Measurements from ENCODE around the gene JSRP1. TPM values are rescaled to one million over a fixed set of nuclear protein-coding genes. Genes with fewer than 3 reads are reported as not detected.
A peak's percentile ranks its signal among the peaks of the same experiment; 100 is the strongest.

The JSRP1 gene
- polyA plus RNA-seq, 2 of the 4 experiments (the other 2 are of a cell fraction): 0.41 TPM; not detected in 1

GRCh38 chr19:2254064-2254872, 1.9 kb downstream of the JSRP1 start:
- no peak overlapping the region for H3K27ac ChIP-seq
- POLR2A ChIA-PET: no interaction called here
- CTCF ChIA-PET: interaction anchor here (0.7 to 1.5 kb wide), 3 partner anchors 15 to 99 kb away, joined by 3 to 5 read pairs (median 4); partner anchors contain the start of gene PLEKHJ1
- FAIRE-seq (no peak), ATAC-seq (peak in 1 of 2 experiments; percentile 3; a peak in 2 of 6 replicates), DNase-seq (ENCODE audit: low read depth in 1 of 2, low spot score in 1 of 2) (no peak)
- 85% methylated on average over 13 of the region's 20 CpGs for WGBS (ENCODE audit: missing lambda C conversion rate)
- no peak overlapping the region for H3K4me2 ChIP-seq
- TF ChIP-seq POLR2A (IDR thresholded peaks at IDR 0.05; ENCODE audit: low read length) (no peak), RFX5 (IDR thresholded peaks at IDR 0.05) (no peak), EP300 (IDR thresholded peaks at IDR 0.05) (no peak), SMC3 (IDR thresholded peaks at IDR 0.05) (no peak), NR3C1 (IDR thresholded peaks at IDR 0.05) (no peak), POLR2AphosphoS2 (conservative IDR thresholded peaks at IDR 0.05; ENCODE audit: low read length) (no peak), HOXA7 (CRISPR knock-in tag; IDR thresholded peaks at IDR 0.05) (no peak), HOXB5 (CRISPR knock-in tag; IDR thresholded peaks at IDR 0.05) (no peak), TFCP2L1 (CRISPR knock-in tag; IDR thresholded peaks at IDR 0.05) (no peak), NFE2L2 (conservative IDR thresholded peaks at IDR 0.05; ENCODE audit: low read length) (no peak), CHD2 (IDR thresholded peaks at IDR 0.05; ENCODE audit: low read length, partially characterized antibody) (no peak), CHD4 (IDR thresholded peaks at IDR 0.05; ENCODE audit: borderline replicate concordance) (no peak), ZNF302 (CRISPR knock-in tag; IDR thresholded peaks at IDR 0.05) (no peak), KDM5A (IDR thresholded peaks at IDR 0.05) (no peak), PBX3 (IDR thresholded peaks at IDR 0.05) (no peak)
- TF ChIP-seq, protein P1, sequence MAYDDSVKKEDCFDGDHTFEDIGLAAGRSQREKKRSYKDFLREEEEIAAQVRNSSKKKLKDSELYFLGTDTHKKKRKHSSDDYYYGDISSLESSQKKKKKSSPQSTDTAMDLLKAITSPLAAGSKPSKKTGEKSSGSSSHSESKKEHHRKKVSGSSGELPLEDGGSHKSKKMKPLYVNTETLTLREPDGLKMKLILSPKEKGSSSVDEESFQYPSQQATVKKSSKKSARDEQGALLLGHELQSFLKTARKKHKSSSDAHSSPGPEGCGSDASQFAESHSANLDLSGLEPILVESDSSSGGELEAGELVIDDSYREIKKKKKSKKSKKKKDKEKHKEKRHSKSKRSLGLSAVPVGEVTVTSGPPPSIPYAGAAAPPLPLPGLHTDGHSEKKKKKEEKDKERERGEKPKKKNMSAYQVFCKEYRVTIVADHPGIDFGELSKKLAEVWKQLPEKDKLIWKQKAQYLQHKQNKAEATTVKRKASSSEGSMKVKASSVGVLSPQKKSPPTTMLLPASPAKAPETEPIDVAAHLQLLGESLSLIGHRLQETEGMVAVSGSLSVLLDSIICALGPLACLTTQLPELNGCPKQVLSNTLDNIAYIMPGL (CRISPR knock-in tag; IDR thresholded peaks at IDR 0.05; ENCODE audit: borderline replicate concordance): no peak
- TF ChIP-seq, protein P2, sequence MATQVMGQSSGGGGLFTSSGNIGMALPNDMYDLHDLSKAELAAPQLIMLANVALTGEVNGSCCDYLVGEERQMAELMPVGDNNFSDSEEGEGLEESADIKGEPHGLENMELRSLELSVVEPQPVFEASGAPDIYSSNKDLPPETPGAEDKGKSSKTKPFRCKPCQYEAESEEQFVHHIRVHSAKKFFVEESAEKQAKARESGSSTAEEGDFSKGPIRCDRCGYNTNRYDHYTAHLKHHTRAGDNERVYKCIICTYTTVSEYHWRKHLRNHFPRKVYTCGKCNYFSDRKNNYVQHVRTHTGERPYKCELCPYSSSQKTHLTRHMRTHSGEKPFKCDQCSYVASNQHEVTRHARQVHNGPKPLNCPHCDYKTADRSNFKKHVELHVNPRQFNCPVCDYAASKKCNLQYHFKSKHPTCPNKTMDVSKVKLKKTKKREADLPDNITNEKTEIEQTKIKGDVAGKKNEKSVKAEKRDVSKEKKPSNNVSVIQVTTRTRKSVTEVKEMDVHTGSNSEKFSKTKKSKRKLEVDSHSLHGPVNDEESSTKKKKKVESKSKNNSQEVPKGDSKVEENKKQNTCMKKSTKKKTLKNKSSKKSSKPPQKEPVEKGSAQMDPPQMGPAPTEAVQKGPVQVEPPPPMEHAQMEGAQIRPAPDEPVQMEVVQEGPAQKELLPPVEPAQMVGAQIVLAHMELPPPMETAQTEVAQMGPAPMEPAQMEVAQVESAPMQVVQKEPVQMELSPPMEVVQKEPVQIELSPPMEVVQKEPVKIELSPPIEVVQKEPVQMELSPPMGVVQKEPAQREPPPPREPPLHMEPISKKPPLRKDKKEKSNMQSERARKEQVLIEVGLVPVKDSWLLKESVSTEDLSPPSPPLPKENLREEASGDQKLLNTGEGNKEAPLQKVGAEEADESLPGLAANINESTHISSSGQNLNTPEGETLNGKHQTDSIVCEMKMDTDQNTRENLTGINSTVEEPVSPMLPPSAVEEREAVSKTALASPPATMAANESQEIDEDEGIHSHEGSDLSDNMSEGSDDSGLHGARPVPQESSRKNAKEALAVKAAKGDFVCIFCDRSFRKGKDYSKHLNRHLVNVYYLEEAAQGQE (IDR thresholded peaks at IDR 0.05): no peak
- TF ChIP-seq, protein P3, sequence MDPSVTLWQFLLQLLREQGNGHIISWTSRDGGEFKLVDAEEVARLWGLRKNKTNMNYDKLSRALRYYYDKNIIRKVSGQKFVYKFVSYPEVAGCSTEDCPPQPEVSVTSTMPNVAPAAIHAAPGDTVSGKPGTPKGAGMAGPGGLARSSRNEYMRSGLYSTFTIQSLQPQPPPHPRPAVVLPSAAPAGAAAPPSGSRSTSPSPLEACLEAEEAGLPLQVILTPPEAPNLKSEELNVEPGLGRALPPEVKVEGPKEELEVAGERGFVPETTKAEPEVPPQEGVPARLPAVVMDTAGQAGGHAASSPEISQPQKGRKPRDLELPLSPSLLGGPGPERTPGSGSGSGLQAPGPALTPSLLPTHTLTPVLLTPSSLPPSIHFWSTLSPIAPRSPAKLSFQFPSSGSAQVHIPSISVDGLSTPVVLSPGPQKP (IDR thresholded peaks at IDR 0.05; ENCODE audit: low read depth, low read length): no peak
- H3K9me3 ChIP-seq: no peaks in the 10 kb centered on the region
- no peak overlapping the region for H3K4me3 ChIP-seq
- H3K4me1 ChIP-seq: peaks cover 2% of the 10 kb centered on the region; the same call in 2 of the 3 replicates

Measured in A549 (cell line).